A549 treated with AZD9567 at 1 μM for 4 hours (cell line): ENCODE results near the gene RAD23B. TPM values are rescaled to one million over a fixed set of nuclear protein-coding genes. Genes with fewer than 3 reads are reported as not detected.

Experiments
- total RNA-seq: library from RNA; stranded (reverse); fragments of 200-300 nt; extraction: Qiagen RNA extraction; gene quantifications from 5 replicates; pipeline ENCODE4 v1.2.3, GENCODE V29; 2022; ENCODE audit not compliant: insufficient read depth

The RAD23B gene
- total RNA-seq = 102 to 112 TPM (median 110 TPM) in 5 replicates

DNA sequence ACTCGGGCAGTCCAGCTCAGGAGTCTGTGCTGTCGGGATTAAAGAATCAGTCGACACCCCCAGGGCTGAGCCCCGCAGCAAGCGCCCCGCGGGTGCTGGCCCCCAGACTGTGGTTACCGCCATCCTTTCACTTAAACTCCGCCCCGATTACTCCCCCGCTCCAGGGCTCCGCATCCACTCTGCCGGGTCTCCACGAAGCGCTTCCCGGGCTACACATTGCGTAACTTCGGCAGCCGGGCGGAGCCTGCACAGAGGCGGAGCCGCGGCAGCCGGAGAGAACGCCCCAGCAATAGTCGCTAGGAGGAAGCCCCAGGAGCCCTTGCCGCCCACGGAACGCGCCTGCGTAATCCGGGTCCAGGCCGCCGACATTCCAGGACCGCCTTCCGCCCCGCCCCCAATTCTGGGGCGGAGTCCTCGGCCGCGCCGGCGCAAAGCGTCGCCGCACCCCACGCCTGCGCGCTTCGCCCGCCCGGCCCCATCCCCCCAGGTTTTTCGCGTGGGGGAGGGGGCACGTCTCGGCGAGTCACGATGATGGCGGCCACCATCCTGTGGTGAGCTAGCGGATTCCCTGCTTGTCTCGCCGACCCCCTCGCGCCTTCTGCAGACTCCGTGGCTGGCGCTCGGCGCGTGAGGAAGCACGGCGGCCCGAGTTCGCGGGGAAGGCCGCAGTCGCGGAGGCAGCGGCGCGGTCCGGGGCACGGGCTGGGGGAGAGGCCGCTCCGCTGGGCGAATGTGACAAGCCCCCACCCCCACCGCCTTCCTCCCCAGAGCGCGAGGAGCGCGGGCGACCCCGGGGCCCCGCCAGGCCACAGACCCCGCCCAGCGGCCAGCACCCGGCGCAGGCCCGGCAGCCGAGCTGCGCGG is at the start of gene RAD23B:
Gene RAD23B, plus strand, starts transcription at position 521 of the 864 bp plus-strand sequence. CDS start 351 bp downstream, outside the sequence.

Other genes with a start within 250 kb of the RAD23B start
- 22.5 to 26.9 TPM (median 23.6 TPM) in 5 replicates for gene KLF4, start 206.5 kb downstream of the RAD23B start, total RNA-seq